ENCODE data around the gene GNRH2.
"Not testable (repeated sequence)": the region's sequence is repeated elsewhere in the genome, so short reads cannot be mapped to it uniquely, and the experiment has no call there.

Gene GNRH2, protein sequence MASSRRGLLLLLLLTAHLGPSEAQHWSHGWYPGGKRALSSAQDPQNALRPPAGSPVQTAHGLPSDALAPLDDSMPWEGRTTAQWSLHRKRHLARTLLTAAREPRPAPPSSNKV

DNA sequence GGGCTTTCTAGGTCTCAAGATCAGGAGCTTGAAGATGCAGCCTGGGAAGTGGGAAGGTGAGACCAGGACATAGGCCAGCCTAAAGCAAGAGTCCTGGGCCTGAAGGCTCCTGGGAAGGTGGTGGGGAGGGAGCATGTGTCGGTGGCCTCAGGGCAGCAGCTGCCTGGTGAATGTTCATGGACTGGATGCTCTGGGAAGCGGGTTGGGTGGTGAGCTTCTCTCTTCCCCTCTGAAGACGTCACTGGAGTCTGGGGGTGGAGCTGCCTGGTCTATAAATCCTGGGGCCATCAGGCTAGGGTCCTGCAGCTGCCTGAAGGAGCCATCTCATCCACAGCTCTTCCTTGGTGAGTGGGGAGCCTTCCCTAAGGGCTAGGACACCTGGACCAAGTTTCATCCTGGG lies at the start of gene GNRH2:
Gene GNRH2, plus strand, starts transcription at position 301 of the 400 bp plus-strand sequence. CDS start 793 bp downstream, outside the sequence.
- H3K4me1 ChIP-seq (ENCODE audit: insufficient read depth, low read length), result peaks cover 20% of the 10 kb centered on the region
- peaks cover 30% of the 10 kb centered on the region for H3K36me3 ChIP-seq (ENCODE audit: insufficient read depth, low read length)
- H3K27me3 ChIP-seq (ENCODE audit: control insufficient read depth in 1 of 2, insufficient read depth in 2 of 2, low read length in 2 of 2), result no peaks in the 10 kb centered on the region
- H3K4me3 ChIP-seq (ENCODE audit: low read depth in 1 of 2, low read length in 2 of 2), result no peak within 1 kb of the TSS
- no peak within 1 kb of the TSS for H3K9ac ChIP-seq (ENCODE audit: low read length)
- no peaks in the 10 kb centered on the region for H3K9me3 ChIP-seq (ENCODE audit: low read length)
- H3K27ac ChIP-seq (ENCODE audit: low read depth, low read length), result no peak within 1 kb of the TSS

DNA sequence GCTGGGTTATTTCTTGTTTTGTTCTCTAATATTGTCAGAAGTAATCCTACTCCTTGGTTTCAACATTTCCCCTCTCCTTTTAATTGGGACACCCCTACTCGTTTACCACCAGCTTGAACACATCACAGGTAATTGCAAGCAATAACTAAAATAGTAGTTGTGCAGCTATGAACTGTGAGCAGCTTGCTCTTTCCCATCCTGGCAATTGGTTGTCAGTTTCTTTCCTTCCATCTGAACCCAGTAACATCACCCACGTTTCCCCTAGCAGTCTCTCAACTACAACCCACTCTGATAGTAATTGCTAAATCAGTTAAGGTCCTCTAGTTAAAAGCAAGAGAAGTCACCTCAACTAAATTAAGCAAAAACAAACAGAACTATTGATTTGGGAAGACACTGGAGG lies 47.6 kb upstream of the GNRH2 start:
- Histone ChIP-seq H3K36me3 (ENCODE audit: insufficient read depth, low read length) (peaks cover 38% of the 10 kb centered on the region), H3K4me3 (ENCODE audit: low read depth in 1 of 2, low read length in 2 of 2) (no peak overlapping the region)

DNA sequence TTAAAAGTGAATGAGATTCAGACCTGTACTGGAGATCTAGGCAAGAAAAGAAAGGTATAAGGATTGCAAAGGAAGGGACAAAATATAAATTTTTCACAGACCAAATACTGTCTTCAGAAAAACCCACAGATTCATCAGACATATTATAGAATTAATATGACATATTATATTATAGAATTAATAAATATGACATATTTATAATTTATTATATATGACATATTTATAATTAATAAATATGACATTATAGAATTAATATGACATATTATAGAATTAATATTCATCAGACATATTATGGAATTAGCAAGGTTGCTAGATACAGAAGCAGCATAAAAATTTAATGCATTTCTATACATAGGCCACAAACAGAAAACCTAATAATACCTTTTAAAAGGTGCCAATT lies 44.7 kb upstream of the GNRH2 start:
- Histone ChIP-seq H3K4me1 (ENCODE audit: insufficient read depth, low read length) (no peaks in the 10 kb centered on the region), H3K9me3 (ENCODE audit: low read length) (no peaks in the 10 kb centered on the region), H3K27ac (ENCODE audit: low read depth, low read length) (no peak overlapping the region), H3K27me3 (ENCODE audit: control insufficient read depth in 1 of 2, insufficient read depth in 2 of 2, low read length in 2 of 2) (no peaks in the 10 kb centered on the region), H3K9ac (ENCODE audit: low read length) (no peak overlapping the region), H3K4me3 (ENCODE audit: low read depth in 1 of 2, low read length in 2 of 2) (no peak overlapping the region), H3K36me3 (ENCODE audit: insufficient read depth, low read length) (peaks cover 16% of the 10 kb centered on the region)

More for the DNA sequence above, 47.6 kb upstream of the GNRH2 start:
- Histone ChIP-seq H3K27ac (ENCODE audit: low read depth, low read length) (no peak overlapping the region), H3K27me3 (ENCODE audit: control insufficient read depth in 1 of 2, insufficient read depth in 2 of 2, low read length in 2 of 2) (no peaks in the 10 kb centered on the region), H3K9me3 (ENCODE audit: low read length) (no peaks in the 10 kb centered on the region), H3K4me1 (ENCODE audit: insufficient read depth, low read length) (no peaks in the 10 kb centered on the region), H3K9ac (ENCODE audit: low read length) (no peak overlapping the region)

DNA sequence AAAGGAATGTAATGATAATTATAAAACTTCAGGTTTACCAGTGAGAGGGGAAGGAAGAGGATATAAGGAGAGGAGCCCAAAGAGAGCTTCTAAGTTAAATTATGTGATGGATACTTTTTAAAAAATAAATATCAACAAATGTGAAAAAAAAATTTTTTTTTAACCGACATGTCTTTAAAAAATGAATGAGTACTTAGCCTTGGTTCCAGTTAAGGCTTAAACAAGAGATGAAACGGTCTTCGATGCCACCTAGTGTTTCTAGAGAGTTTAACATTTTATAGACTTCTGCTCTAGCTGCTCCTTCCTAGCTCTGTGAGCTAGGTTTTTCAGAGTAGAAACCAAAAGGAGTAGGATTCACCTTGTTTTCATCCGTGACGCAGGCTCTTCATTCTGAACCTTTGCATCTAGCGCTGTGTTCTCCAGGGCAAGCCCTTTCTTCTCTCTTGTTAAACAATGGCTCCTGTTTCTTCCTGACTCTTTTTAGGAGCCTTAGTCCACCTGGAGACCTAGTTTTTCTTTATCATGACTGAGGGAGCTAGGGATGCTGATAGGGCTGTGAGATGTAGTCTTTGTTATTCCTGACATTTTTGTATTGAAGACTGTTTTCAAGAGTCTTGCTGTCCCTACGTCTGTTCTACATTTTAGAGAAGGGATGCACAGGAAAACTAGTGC lies 42.4 kb upstream of the GNRH2 start:
- Histone ChIP-seq H3K4me3 (ENCODE audit: low read depth in 1 of 2, low read length in 2 of 2) (no peak overlapping the region), H3K4me1 (ENCODE audit: insufficient read depth, low read length) (no peaks in the 10 kb centered on the region), H3K36me3 (ENCODE audit: insufficient read depth, low read length) (peaks cover 21% of the 10 kb centered on the region), H3K27ac (ENCODE audit: low read depth, low read length) (no peak overlapping the region), H3K9me3 (ENCODE audit: low read length) (no peaks in the 10 kb centered on the region), H3K9ac (ENCODE audit: low read length) (no peak overlapping the region), H3K27me3 (ENCODE audit: control insufficient read depth in 1 of 2, insufficient read depth in 2 of 2, low read length in 2 of 2) (no peaks in the 10 kb centered on the region)

DNA sequence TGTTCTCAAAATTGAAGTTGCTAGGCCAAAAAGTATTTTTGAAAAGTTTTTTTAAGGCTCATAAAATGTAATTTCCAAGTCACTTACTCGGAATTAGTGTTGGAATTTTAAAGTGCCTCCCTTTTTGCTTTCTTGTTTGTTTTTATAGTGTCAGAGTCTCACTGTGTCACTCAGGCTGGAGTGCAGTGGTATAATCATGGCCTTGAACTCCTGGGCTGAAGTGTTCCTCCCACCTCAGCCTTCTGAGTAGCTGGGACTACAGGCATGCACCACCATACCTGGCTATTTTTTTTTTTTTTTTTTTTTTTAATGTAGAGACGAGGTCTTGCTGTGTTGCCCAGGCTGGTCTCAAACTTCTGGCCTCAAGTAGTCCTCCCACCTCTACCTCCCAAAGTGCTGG lies 40.0 kb upstream of the GNRH2 start:
- H3K9ac ChIP-seq (ENCODE audit: low read length), result no peak overlapping the region
- no peaks in the 10 kb centered on the region for H3K27me3 ChIP-seq (ENCODE audit: control insufficient read depth in 1 of 2, insufficient read depth in 2 of 2, low read length in 2 of 2)
- no peaks in the 10 kb centered on the region for H3K9me3 ChIP-seq (ENCODE audit: low read length)
- no peak overlapping the region for H3K27ac ChIP-seq (ENCODE audit: low read depth, low read length)
- H3K4me1 ChIP-seq (ENCODE audit: insufficient read depth, low read length), result no peaks in the 10 kb centered on the region
- H3K36me3 ChIP-seq (ENCODE audit: insufficient read depth, low read length), result peaks cover 33% of the 10 kb centered on the region
- H3K4me3 ChIP-seq (ENCODE audit: low read depth in 1 of 2, low read length in 2 of 2), result no peak overlapping the region

DNA sequence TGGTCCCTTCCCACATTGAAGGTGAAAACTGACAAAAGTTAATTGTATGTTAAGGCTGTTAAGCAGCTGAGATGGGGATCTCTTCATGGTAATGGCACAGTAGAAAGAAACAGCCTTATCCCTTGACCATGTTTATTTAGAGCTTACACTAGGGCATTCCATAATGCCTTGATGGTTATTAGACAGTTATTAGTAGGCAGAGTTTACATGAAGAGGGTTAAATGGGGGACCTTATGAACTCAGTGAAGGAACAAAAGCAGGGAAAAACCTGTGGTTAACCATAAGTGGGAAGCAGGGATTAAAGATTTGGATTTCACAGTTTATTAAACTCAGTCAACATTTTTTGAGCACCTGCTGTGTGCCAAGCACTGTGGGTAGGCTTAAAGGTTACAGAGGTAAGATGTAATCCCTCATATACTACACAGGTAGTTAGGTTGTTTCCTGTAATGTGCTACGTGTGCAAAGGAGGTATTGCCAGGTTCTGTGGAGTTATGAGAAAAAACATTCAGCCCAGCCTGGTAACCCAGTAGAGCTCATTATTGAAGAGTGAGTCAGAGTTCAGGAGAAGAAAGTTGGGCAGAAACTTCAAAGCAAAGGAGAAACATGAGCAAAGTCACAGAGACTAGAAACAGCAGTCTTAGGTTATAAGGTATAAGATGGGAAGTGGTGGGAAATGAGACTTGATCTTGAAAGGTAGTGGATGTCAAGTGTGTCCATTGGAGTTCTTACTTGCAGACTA lies 32.3 kb upstream of the GNRH2 start:
- H3K27me3 ChIP-seq (ENCODE audit: control insufficient read depth in 1 of 2, insufficient read depth in 2 of 2, low read length in 2 of 2), result no peaks in the 10 kb centered on the region
- H3K4me3 ChIP-seq (ENCODE audit: low read depth in 1 of 2, low read length in 2 of 2), result no peak overlapping the region
- no peak overlapping the region for H3K27ac ChIP-seq (ENCODE audit: low read depth, low read length)
- H3K36me3 ChIP-seq (ENCODE audit: insufficient read depth, low read length), result peaks cover 39% of the 10 kb centered on the region
- H3K4me1 ChIP-seq (ENCODE audit: insufficient read depth, low read length), result no peaks in the 10 kb centered on the region
- no peak overlapping the region for H3K9ac ChIP-seq (ENCODE audit: low read length)
- H3K9me3 ChIP-seq (ENCODE audit: low read length), result no peaks in the 10 kb centered on the region

DNA sequence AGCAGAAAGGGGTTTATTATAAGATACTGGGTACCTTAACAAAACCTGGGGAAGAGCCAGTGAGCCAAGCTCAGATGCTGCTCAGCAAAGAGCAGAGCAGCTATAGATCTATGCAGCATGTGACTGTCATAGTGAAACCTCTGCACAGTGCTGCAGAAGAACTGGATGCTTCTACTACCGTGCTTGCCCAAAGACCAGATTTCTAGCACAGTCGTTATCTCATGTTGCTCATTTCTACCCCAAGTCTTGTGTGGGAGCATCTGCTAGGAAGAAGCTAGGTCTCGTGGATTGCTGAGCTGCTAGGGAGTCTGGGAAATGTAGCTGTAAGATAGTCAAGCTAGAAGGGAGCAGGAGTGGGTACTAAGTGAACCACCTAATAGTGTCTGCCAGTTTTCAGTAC lies 31.7 kb upstream of the GNRH2 start:
- Histone ChIP-seq H3K4me3 (ENCODE audit: low read depth in 1 of 2, low read length in 2 of 2) (no peak overlapping the region), H3K27me3 (ENCODE audit: control insufficient read depth in 1 of 2, insufficient read depth in 2 of 2, low read length in 2 of 2) (no peaks in the 10 kb centered on the region), H3K9ac (ENCODE audit: low read length) (no peak overlapping the region), H3K27ac (ENCODE audit: low read depth, low read length) (no peak overlapping the region), H3K4me1 (ENCODE audit: insufficient read depth, low read length) (no peaks in the 10 kb centered on the region), H3K9me3 (ENCODE audit: low read length) (no peaks in the 10 kb centered on the region), H3K36me3 (ENCODE audit: insufficient read depth, low read length) (peaks cover 35% of the 10 kb centered on the region)

DNA sequence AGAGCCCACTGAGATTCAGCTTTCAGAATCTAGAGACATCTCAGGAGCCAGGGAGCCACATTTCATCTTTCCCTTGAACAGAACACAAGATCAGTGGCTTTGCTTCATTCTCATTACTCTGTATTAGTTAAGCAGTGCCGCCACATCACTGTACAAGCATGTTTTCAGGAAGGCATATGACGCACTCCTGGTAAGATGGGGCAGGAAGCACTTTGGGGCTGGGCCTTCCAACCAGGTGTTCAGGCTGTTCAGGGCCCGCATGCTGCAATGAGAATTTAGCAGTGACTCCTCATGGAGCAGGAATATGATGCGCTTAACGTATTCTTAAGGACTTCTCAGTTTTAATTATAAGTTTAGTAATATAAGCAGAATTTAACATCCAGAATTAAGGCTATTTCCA lies 29.7 kb upstream of the GNRH2 start:
- no peak overlapping the region for H3K9ac ChIP-seq (ENCODE audit: low read length)
- no peak overlapping the region for H3K27ac ChIP-seq (ENCODE audit: low read depth, low read length)
- peaks cover 29% of the 10 kb centered on the region for H3K36me3 ChIP-seq (ENCODE audit: insufficient read depth, low read length)
- H3K4me1 ChIP-seq (ENCODE audit: insufficient read depth, low read length), result no peaks in the 10 kb centered on the region
- H3K4me3 ChIP-seq (ENCODE audit: low read depth in 1 of 2, low read length in 2 of 2), result no peak overlapping the region
- no peaks in the 10 kb centered on the region for H3K9me3 ChIP-seq (ENCODE audit: low read length)
- H3K27me3 ChIP-seq (ENCODE audit: control insufficient read depth in 1 of 2, insufficient read depth in 2 of 2, low read length in 2 of 2), result no peaks in the 10 kb centered on the region

DNA sequence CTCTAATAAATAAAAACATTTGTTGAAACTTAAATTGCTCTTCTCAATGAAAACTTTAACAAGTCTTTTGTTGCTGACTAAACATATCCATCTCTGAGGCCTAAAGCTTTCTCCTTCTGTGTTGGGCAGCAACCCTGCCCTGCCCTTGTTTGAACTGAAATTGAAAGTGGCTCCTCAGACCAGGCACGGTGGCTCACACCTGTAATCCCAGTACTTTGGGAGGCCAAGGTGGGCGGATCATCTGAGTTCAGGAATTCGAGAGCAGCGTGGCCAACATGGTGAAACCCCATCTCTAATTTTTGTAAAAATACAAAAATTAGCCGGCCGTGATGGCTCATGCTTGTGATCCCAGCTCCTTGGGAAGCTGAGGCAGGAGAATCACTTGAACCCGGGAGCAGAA lies 29.2 kb upstream of the GNRH2 start:
- Histone ChIP-seq H3K9me3 (ENCODE audit: low read length) (no peaks in the 10 kb centered on the region), H3K9ac (ENCODE audit: low read length) (no peak overlapping the region), H3K27ac (ENCODE audit: low read depth, low read length) (no peak overlapping the region), H3K27me3 (ENCODE audit: control insufficient read depth in 1 of 2, insufficient read depth in 2 of 2, low read length in 2 of 2) (no peaks in the 10 kb centered on the region), H3K4me3 (ENCODE audit: low read depth in 1 of 2, low read length in 2 of 2) (no peak overlapping the region), H3K4me1 (ENCODE audit: insufficient read depth, low read length) (no peaks in the 10 kb centered on the region), H3K36me3 (ENCODE audit: insufficient read depth, low read length) (peaks cover 29% of the 10 kb centered on the region)

DNA sequence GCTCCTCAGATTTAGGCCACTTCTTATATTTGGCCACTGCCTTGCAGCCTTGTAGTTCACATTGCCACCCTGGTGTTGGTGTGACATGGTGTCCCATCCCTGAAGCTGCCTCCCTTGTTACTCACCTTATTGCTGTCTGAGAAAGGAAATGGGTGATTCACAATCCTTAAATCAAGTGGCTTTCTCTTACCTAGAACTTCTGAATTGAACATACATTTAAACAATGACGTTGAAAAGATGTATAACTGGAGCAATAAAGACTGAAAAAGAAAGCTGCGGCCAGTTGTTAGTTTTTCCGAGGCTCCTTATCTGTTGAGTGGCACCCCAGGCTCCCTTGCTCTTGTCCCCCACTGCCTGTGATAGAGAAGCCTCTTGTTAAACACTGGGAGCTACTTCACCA lies 28.8 kb upstream of the GNRH2 start:
- H3K9ac ChIP-seq (ENCODE audit: low read length), result no peak overlapping the region
- no peaks in the 10 kb centered on the region for H3K27me3 ChIP-seq (ENCODE audit: control insufficient read depth in 1 of 2, insufficient read depth in 2 of 2, low read length in 2 of 2)
- peaks cover 29% of the 10 kb centered on the region for H3K36me3 ChIP-seq (ENCODE audit: insufficient read depth, low read length)

DNA sequence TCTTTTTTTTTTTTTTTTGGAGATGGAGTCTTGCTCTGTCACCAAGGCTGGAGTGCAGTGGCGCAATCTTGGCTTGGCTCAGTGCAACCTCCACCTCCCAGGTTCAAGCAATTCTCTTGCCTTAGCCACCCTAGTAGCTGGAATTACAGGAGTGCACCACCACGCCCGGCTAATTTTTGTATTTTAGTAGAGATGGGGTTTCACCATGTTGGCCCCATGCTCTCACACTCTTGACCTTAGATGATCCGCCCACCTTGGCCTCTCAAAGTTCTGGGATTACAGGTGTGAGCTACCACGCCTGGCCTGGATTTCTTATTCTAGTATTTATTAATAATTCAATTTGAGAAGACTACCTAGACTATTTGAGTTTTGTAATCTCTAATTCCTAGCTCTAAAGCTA lies 28.1 kb upstream of the GNRH2 start:
- not testable (repeated sequence) for H3K4me3 ChIP-seq (ENCODE audit: low read depth in 1 of 2, low read length in 2 of 2); H3K9ac ChIP-seq (ENCODE audit: low read length); H3K9me3 ChIP-seq (ENCODE audit: low read length); H3K27me3 ChIP-seq (ENCODE audit: control insufficient read depth in 1 of 2, insufficient read depth in 2 of 2, low read length in 2 of 2); H3K27ac ChIP-seq (ENCODE audit: low read depth, low read length); H3K4me1 ChIP-seq (ENCODE audit: insufficient read depth, low read length)
- peaks cover 29% of the 10 kb centered on the region for H3K36me3 ChIP-seq (ENCODE audit: insufficient read depth, low read length)

More for the DNA sequence above, 28.8 kb upstream of the GNRH2 start:
- Histone ChIP-seq H3K9me3 (ENCODE audit: low read length) (no peaks in the 10 kb centered on the region), H3K4me3 (ENCODE audit: low read depth in 1 of 2, low read length in 2 of 2) (no peak overlapping the region), H3K4me1 (ENCODE audit: insufficient read depth, low read length) (no peaks in the 10 kb centered on the region), H3K27ac (ENCODE audit: low read depth, low read length) (no peak overlapping the region)

Measured in muscle layer of colon (tissue), 2 donors.